IMR-90 (cell line): ENCODE results near the gene NDOR1. TPM values are rescaled to one million over a fixed set of nuclear protein-coding genes. Genes with fewer than 3 reads are reported as not detected.

Experiments
- ATAC-seq: fragments of 200-7000 bp; cut with Tn5 transposase; 2 replicates; pipeline ENCODE4 v1.9.1; 2020; ENCODE audit warnings: low read depth, mild to moderate bottlenecking, moderate library complexity
- BruUV-seq: library from RNA; stranded (reverse); fragments of 400-500 nt; replicated peaks from 2 replicates; lab custom pipeline; 2021; lab: Mats Ljungman, UMichigan
- CTCF ChIA-PET: fragments of 300-600 bp; formaldehyde crosslinking; extraction: SDS; loops from one replicate; lab custom pipeline; 2021; ENCODE audit warnings: antibody characterized with exemption; lab: Yijun Ruan, JAX
- POLR2A ChIA-PET: fragments of 300-600 bp; sonication (Branson Sonifier 250); formaldehyde crosslinking; loops from one replicate; lab custom pipeline; 2022; ENCODE audit warnings: antibody characterized with exemption; ENCODE audit not compliant: unreplicated experiment; lab: Charles Lee
- DNase-seq: peaks from one replicate; pipeline ENCODE4 v3.0.0; 2013
- H2AFZ ChIP-seq: replicated peaks from 2 replicates; pipeline ENCODE3; 2013; ENCODE audit warnings: low read length, mild to moderate bottlenecking; ENCODE audit not compliant: poor library complexity
- H2AK5ac ChIP-seq: 2 replicates; pipeline ENCODE4 v1.6.1; 2013; ENCODE audit warnings: low read depth, low read length, inconsistent platforms
- H2AK9ac ChIP-seq: replicated peaks from 2 replicates; pipeline ENCODE3; 2013; ENCODE audit warnings: mild to moderate bottlenecking, low read depth, low read length, moderate library complexity; ENCODE audit not compliant: poor library complexity
- H2BK120ac ChIP-seq: 2 replicates; pipeline ENCODE4 v1.6.1; 2013; ENCODE audit warnings: low read depth, low read length, inconsistent platforms
- H2BK15ac ChIP-seq: 3 replicates; pipeline ENCODE4 v1.6.1; 2013; ENCODE audit warnings: low read depth, low read length, inconsistent platforms
- H2BK20ac ChIP-seq: 2 replicates; pipeline ENCODE4 v1.6.1; 2013; ENCODE audit warnings: low read depth, mild to moderate bottlenecking, inconsistent platforms, low read length, moderate library complexity
- H2BK5ac ChIP-seq: 2 replicates; pipeline ENCODE4 v1.6.1; 2013; ENCODE audit warnings: mild to moderate bottlenecking, low read depth, low read length, inconsistent platforms; ENCODE audit not compliant: poor library complexity, severe bottlenecking
- H3K14ac ChIP-seq: replicated peaks from 2 replicates; pipeline ENCODE4 v1.6.1; 2013; ENCODE audit warnings: low read depth, low read length, inconsistent platforms
- H3K18ac ChIP-seq: 2 replicates; pipeline ENCODE4 v1.6.1; 2013; ENCODE audit warnings: low read depth, low read length, control low read depth
- H3K23ac ChIP-seq: 2 replicates; pipeline ENCODE4 v1.6.1; 2013; ENCODE audit warnings: low read depth, low read length, inconsistent platforms
- H3K27ac ChIP-seq: 2 replicates; pipeline ENCODE4 v1.5.1; 2013; ENCODE audit warnings: mild to moderate bottlenecking, control low read depth, low read length; ENCODE audit not compliant: insufficient read depth
- H3K27me3 ChIP-seq: 2 replicates; pipeline ENCODE4 v1.6.1; 2013; ENCODE audit warnings: low read length; ENCODE audit not compliant: control insufficient read depth, insufficient read depth
- H3K36me3 ChIP-seq: 2 replicates; pipeline ENCODE4 v1.6.1; 2013; ENCODE audit warnings: low read length, mixed read lengths; ENCODE audit not compliant: control insufficient read depth, insufficient read depth
- H3K4ac ChIP-seq: 2 replicates; pipeline ENCODE4 v1.6.1; 2013; ENCODE audit warnings: low read depth, low read length, inconsistent platforms
- H3K4me1 ChIP-seq: 2 replicates; pipeline ENCODE4 v1.6.1; 2013; ENCODE audit warnings: low read length, mixed read lengths; ENCODE audit not compliant: control insufficient read depth, insufficient read depth
- H3K4me2 ChIP-seq: 2 replicates; pipeline ENCODE4 v1.6.1; 2013; ENCODE audit warnings: low read depth, mild to moderate bottlenecking, control low read depth, low read length, moderate library complexity
- H3K4me3 ChIP-seq: 2 replicates; pipeline ENCODE4 v1.5.1; 2013; ENCODE audit warnings: low read depth, mild to moderate bottlenecking, control low read depth, low read length, moderate library complexity; ENCODE audit not compliant: insufficient read depth
- H3K56ac ChIP-seq: 2 replicates; pipeline ENCODE4 v1.6.1; 2013; ENCODE audit warnings: low read length, inconsistent platforms; ENCODE audit not compliant: insufficient read depth; ENCODE audit errors: extremely low read depth
- H3K79me1 ChIP-seq, 2 experiments: 2 replicates each; pipeline ENCODE4 v1.6.1; 2013; ENCODE audit warnings: low read length in 2 of 2, inconsistent platforms in 1 of 2, low read depth in 1 of 2
- H3K9ac ChIP-seq: 2 replicates; pipeline ENCODE4 v1.6.1; 2013; ENCODE audit warnings: low read depth, low read length, control low read depth
- H3K9me1 ChIP-seq: 2 replicates; pipeline ENCODE4 v1.6.1; 2013; ENCODE audit warnings: low read length, inconsistent platforms; ENCODE audit not compliant: insufficient read depth
- H3K9me3 ChIP-seq: 2 replicates; pipeline ENCODE4 v1.6.1; 2013; ENCODE audit warnings: low read length; ENCODE audit not compliant: control insufficient read depth, insufficient read depth
- H4K20me1 ChIP-seq: 2 replicates; pipeline ENCODE4 v1.6.1; 2013; ENCODE audit warnings: low read length, inconsistent platforms; ENCODE audit not compliant: insufficient read depth
- H4K5ac ChIP-seq: 2 replicates; pipeline ENCODE4 v1.6.1; 2013; ENCODE audit warnings: mild to moderate bottlenecking, low read depth, low read length, control low read depth
- H4K8ac ChIP-seq, 2 experiments: 2 replicates each; pipeline ENCODE4 v1.6.1; 2013; ENCODE audit warnings: low read depth in 2 of 2, low read length in 2 of 2, control low read depth in 1 of 2, inconsistent platforms in 1 of 2
- H4K91ac ChIP-seq: 2 replicates; pipeline ENCODE4 v1.6.1; 2013; ENCODE audit warnings: low read depth, low read length, inconsistent platforms; ENCODE audit not compliant: insufficient read depth
- BHLHE40 ChIP-seq: fragments of 150-350 bp; IDR thresholded peaks from 2 replicates; pipeline ENCODE4 v1.6.1; 2016; ENCODE audit warnings: mild to moderate bottlenecking, low read depth, low read length
- CEBPB ChIP-seq: IDR thresholded peaks from 2 replicates; pipeline ENCODE4 v1.6.1; 2012; ENCODE audit warnings: low read depth, low read length, improper control_type of control experiment
- CHD1 ChIP-seq: IDR thresholded peaks from 2 replicates; pipeline ENCODE4 v1.6.1; 2012; ENCODE audit warnings: low read depth, low read length, improper control_type of control experiment
- CTCF ChIP-seq: conservative IDR thresholded peaks from 2 replicates; pipeline ENCODE4 v1.5.1; 2012; ENCODE audit warnings: mild to moderate bottlenecking, low read depth, low read length, improper control_type of control experiment
- ELK1 ChIP-seq: fragments of 150-350 bp; IDR thresholded peaks from 2 replicates; pipeline ENCODE4 v1.6.1; 2016; ENCODE audit warnings: low read depth, mild to moderate bottlenecking, low read length, moderate library complexity, borderline replicate concordance
- FOS ChIP-seq: fragments of 150-350 bp; IDR thresholded peaks from 2 replicates; pipeline ENCODE4 v1.6.1; 2016; ENCODE audit warnings: low read depth, low read length
- MAFK ChIP-seq: IDR thresholded peaks from 2 replicates; pipeline ENCODE4 v1.6.1; 2012; ENCODE audit warnings: low read depth, low read length, improper control_type of control experiment
- MAZ ChIP-seq: IDR thresholded peaks from 2 replicates; pipeline ENCODE4 v1.6.1; 2012; ENCODE audit warnings: low read depth, mild to moderate bottlenecking, low read length, improper control_type of control experiment, moderate library complexity, borderline replicate concordance
- MXI1 ChIP-seq: IDR thresholded peaks from 2 replicates; pipeline ENCODE4 v1.6.1; 2012; ENCODE audit warnings: low read depth, mild to moderate bottlenecking, low read length, moderate library complexity, borderline replicate concordance
- NFE2L2 ChIP-seq: fragments of 150-350 bp; IDR thresholded peaks from 2 replicates; pipeline ENCODE4 v1.6.1; 2016; ENCODE audit warnings: low read depth, mild to moderate bottlenecking, low read length
- POLR2A ChIP-seq: IDR thresholded peaks from 2 replicates; pipeline ENCODE4 v1.6.1; 2012; ENCODE audit warnings: mild to moderate bottlenecking, low read depth, low read length
- RAD21 ChIP-seq: IDR thresholded peaks from 2 replicates; pipeline ENCODE4 v1.6.1; 2012; ENCODE audit warnings: low read length, improper control_type of control experiment
- RCOR1 ChIP-seq: IDR thresholded peaks from 2 replicates; pipeline ENCODE4 v1.6.1; 2012; ENCODE audit warnings: mild to moderate bottlenecking, low read length, improper control_type of control experiment; ENCODE audit not compliant: insufficient replicate concordance
- RFX5 ChIP-seq: IDR thresholded peaks from 2 replicates; pipeline ENCODE4 v1.8.0; 2012; ENCODE audit warnings: low read depth, mild to moderate bottlenecking, low read length, moderate library complexity
- SMC3 ChIP-seq: fragments of 150-350 bp; IDR thresholded peaks from 2 replicates; pipeline ENCODE4 v1.6.1; 2016; ENCODE audit warnings: low read depth, mild to moderate bottlenecking, antibody characterized with exemption, low read length, moderate library complexity
- WGBS, 2 experiments: methylation state at CpG; one replicate each; pipeline versions ENCODE4 v1.1.5 to v1.1.7; 2013; ENCODE audit warnings: missing lambda C conversion rate in 2 of 2; ENCODE audit not compliant: insufficient read length in 1 of 2; ENCODE audit errors: extremely low coverage in 2 of 2; 5-methylcytosine and 5-hydroxymethylcytosine counted together
- dilution Hi-C: fragments of 300-500 bp; cut with HindIII; formaldehyde crosslinking; loops from one replicate; pipeline ENCODE4 v1.14.3; 2018; ENCODE audit warnings: low sequenced_read_pairs; ENCODE audit not compliant: unreplicated experiment
- in situ Hi-C: fragments of 300-500 bp; cut with MboI; formaldehyde crosslinking; loops from 3 replicates; pipeline ENCODE4 v1.14.3; 2019; ENCODE audit warnings: low sequenced_read_pairs, inconsistent platforms, mixed read lengths
- intact Hi-C: fragments of 100-400 bp; cut with micrococcal nuclease; formaldehyde crosslinking; loops from 2 replicates; pipeline ENCODE4 v1.10.0; 2022
- polyA plus RNA-seq, 3 experiments: library from polyadenylated mRNA; depleted of rRNA; stranded (reverse); fragments of >200 nt; gene quantifications; 2 replicates each; pipeline ENCODE4 v1.2.3, GENCODE V29; 2012; ENCODE audit warnings: low replicate concordance in 1 of 3
- total RNA-seq: library from RNA; depleted of rRNA; stranded (reverse); fragments of >200 nt; gene quantifications from 2 replicates; pipeline ENCODE4 v1.2.3, GENCODE V29; 2012

Gene NDOR1
- total and polyA plus RNA-seq, 2 of the 4 experiments (the other 2 are of a cell fraction) = 0.90 to 10.6 TPM

- no peaks in the 10 kb centered on the region for H4K20me1 ChIP-seq
- H3K27ac ChIP-seq = peak within 1 kb of the TSS; percentile 15; the same call in 1 of the 2 replicates
- ChIA-PET CTCF (no interaction called here), POLR2A (interaction anchor here (1.1 kb wide), 2 partner anchors 16 to 18 kb away, joined by 3 to 6 read pairs; no protein-coding TSS in a partner anchor)
- peak within 1 kb of the TSS; percentile 90 for H2AFZ ChIP-seq
- BruUV-seq = no TSS peak
- H4K8ac ChIP-seq = peak within 1 kb of the TSS; percentile 14 to 65; a peak in 3 of 4 replicates
- dilution Hi-C loops (no loop called here), intact Hi-C loops (no loop called here), in situ Hi-C loops (no loop called here)
- no peak within 1 kb of the TSS for H3K56ac ChIP-seq
- peaks cover 0 to 4% of the 10 kb centered on the region in 2 experiments; a peak in 1 of 4 replicates for H3K79me1 ChIP-seq
- H3K23ac ChIP-seq = no peak within 1 kb of the TSS; the same call in 1 of the 2 replicates
- 17% methylated on average over 37 of the region's 88 CpGs; no CpG with 5 or more reads in 1 of the 2 experiments for WGBS, 2 experiments
- no peaks in the 10 kb centered on the region for H3K9me3 ChIP-seq
- peak within 1 kb of the TSS; percentile 74; the same call in 1 of the 2 replicates for H2AK5ac ChIP-seq
- peak within 1 kb of the TSS; percentile 76 for H3K4me2 ChIP-seq
- no peaks in the 10 kb centered on the region for H3K36me3 ChIP-seq
- no peak within 1 kb of the TSS for H2BK120ac ChIP-seq
- DNase-seq (no peak), ATAC-seq (no peak)
- no peak within 1 kb of the TSS; the same call in 1 of the 2 replicates for H3K14ac ChIP-seq
- peak within 1 kb of the TSS; percentile 33 for H3K4me3 ChIP-seq
- H3K18ac ChIP-seq = no peak within 1 kb of the TSS
- H2BK5ac ChIP-seq = no peak within 1 kb of the TSS
- H3K27me3 ChIP-seq = no peaks in the 10 kb centered on the region
- peak within 1 kb of the TSS; percentile 86 for H2AK9ac ChIP-seq
- peak within 1 kb of the TSS; percentile 53 for H4K5ac ChIP-seq
- H3K9ac ChIP-seq = no peak within 1 kb of the TSS
- peaks cover 3% of the 10 kb centered on the region; the same call in 1 of the 2 replicates for H3K9me1 ChIP-seq
- no peak within 1 kb of the TSS for H2BK15ac ChIP-seq
- peak within 1 kb of the TSS; percentile 56 for H3K4ac ChIP-seq
- no peak within 1 kb of the TSS; the same call in 1 of the 2 replicates for H4K91ac ChIP-seq
- H3K4me1 ChIP-seq = peaks cover 19% of the 10 kb centered on the region
- no peak within 1 kb of the TSS for H2BK20ac ChIP-seq
- TF ChIP-seq CHD1 (no peak), POLR2A (no peak), MAZ (no peak), RFX5 (no peak), RCOR1 (no peak), NFE2L2 (no peak), CEBPB (no peak), RAD21 (no peak), SMC3 (no peak), MXI1 (no peak), ELK1 (no peak), BHLHE40 (no peak), MAFK (no peak), CTCF (no peak), FOS (no peak)
Measured at GRCh38 chr9:137222190-137223077, 16.9 kb downstream of the NDOR1 start, which contains the start of gene RNF208. TSS of gene RNF208 (minus strand) at chr9:137222240. CDS start at chr9:137221212, 1,028 bp downstream.
